Hepatocyte (in vitro differentiated cells): ENCODE measurements around the gene GRID1. TPM values are rescaled to one million over a fixed set of nuclear protein-coding genes. Genes with fewer than 3 reads are reported as not detected.

Source experiments
- DNase-seq: peaks from one replicate; pipeline ENCODE4 v3.0.0-alpha.2; 2016; ENCODE audit warnings: low spot score
- H2AFZ ChIP-seq: fragments of 200-600 bp; sonication (generic); 2 replicates; pipeline ENCODE4 v1.6.0; 2016; ENCODE audit warnings: antibody characterized with exemption, mild to moderate bottlenecking
- H3K27ac ChIP-seq: fragments of 200-600 bp; sonication (generic); 2 replicates; pipeline ENCODE4 v1.5.1; 2016; ENCODE audit warnings: mild to moderate bottlenecking
- H3K27me3 ChIP-seq: fragments of 200-600 bp; sonication (generic); 2 replicates; pipeline ENCODE4 v1.6.1; 2016
- H3K36me3 ChIP-seq: fragments of 200-600 bp; sonication (generic); replicated peaks from 2 replicates; pipeline ENCODE4 v1.5.1; 2016; ENCODE audit warnings: low read depth; ENCODE audit not compliant: insufficient read depth
- H3K4me1 ChIP-seq: fragments of 200-600 bp; sonication (generic); 2 replicates; pipeline ENCODE4 v1.5.1; 2016; ENCODE audit warnings: mild to moderate bottlenecking, moderate library complexity; ENCODE audit not compliant: insufficient read depth
- H3K4me2 ChIP-seq: fragments of 200-600 bp; sonication (generic); 2 replicates; pipeline ENCODE4 v1.6.0; 2016
- H3K4me3 ChIP-seq: fragments of 200-600 bp; sonication (generic); 2 replicates; pipeline ENCODE4 v1.5.1; 2016; ENCODE audit warnings: mild to moderate bottlenecking
- H3K79me2 ChIP-seq: fragments of 200-600 bp; sonication (generic); 2 replicates; pipeline ENCODE4 v1.6.0; 2017; ENCODE audit warnings: mild to moderate bottlenecking
- H3K9me2 ChIP-seq: fragments of 200-600 bp; sonication (generic); replicated peaks from 2 replicates; pipeline ENCODE4 v1.6.0; 2017; ENCODE audit warnings: mild to moderate bottlenecking; ENCODE audit not compliant: insufficient read depth
- H3K9me3 ChIP-seq: fragments of 200-600 bp; sonication (generic); 2 replicates; pipeline ENCODE4 v1.5.1; 2016; ENCODE audit warnings: low read depth, mild to moderate bottlenecking
- H4K20me1 ChIP-seq: fragments of 200-600 bp; sonication (generic); 2 replicates; pipeline ENCODE4 v1.6.0; 2016; ENCODE audit warnings: mild to moderate bottlenecking; ENCODE audit not compliant: insufficient read depth, poor library complexity, severe bottlenecking
- EZH2 ChIP-seq: fragments of 200-600 bp; sonication (generic); IDR thresholded peaks from 2 replicates; pipeline ENCODE4 v1.6.1; 2016; ENCODE audit warnings: antibody characterized with exemption, mild to moderate bottlenecking, borderline replicate concordance
- EZH2phosphoT487 ChIP-seq: fragments of 200-600 bp; sonication (generic); IDR thresholded peaks from one replicate; pipeline ENCODE4 v1.6.1; 2018; ENCODE audit warnings: antibody characterized with exemption, mild to moderate bottlenecking, low read depth, moderate library complexity; ENCODE audit not compliant: unreplicated experiment, severe bottlenecking
- whole genome bisulfite sequencing: methylation state at CpG from one replicate; pipeline ENCODE4 v1.1.6; 2016; ENCODE audit warnings: low lambda C conversion rate; ENCODE audit errors: missing lambda C conversion rate; 5-methylcytosine and 5-hydroxymethylcytosine counted together
- polyA plus RNA-seq: library from polyadenylated mRNA; unstranded; fragments of >200 nt; fragmentation: Nextera tagmentation; extraction: Ambion mirVana; gene quantifications from 2 replicates; pipeline ENCODE4 v1.2.1, GENCODE V29; 2016
- total RNA-seq: library from RNA; depleted of rRNA; stranded (reverse); fragments of >200 nt; gene quantifications from 2 replicates; pipeline ENCODE4 v1.2.3, GENCODE V29; 2014
- TF ChIP-seq, protein P1 (sequence below): fragments of 200-600 bp; sonication (generic); IDR thresholded peaks from 2 replicates; pipeline ENCODE4 v1.5.1; 2016; ENCODE audit warnings: antibody characterized with exemption, mild to moderate bottlenecking; ENCODE audit not compliant: poor library complexity

Gene GRID1
- total and polyA plus RNA-seq, 2 experiments from 2014 or later: 0.07 to 0.37 TPM

DNA sequence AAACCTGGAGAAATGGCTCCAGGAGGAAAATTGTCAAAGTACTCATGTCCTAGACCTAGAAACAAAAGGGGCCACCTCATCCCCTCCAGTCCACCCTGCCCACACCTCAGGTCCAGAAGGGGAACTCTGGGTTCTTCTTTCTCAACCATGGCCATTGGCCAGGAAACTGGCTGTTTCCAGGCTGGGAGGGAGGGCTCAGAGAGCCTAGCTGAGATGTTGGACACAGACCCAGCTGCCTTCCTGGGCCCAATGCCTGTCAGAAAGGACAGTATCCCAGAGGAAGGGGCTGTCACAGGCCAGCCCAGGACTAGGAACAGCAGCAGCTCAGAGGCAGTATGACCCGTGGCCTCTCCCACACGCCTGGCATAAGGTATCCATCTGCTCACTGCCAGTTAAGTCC is 9.6 kb downstream of the GRID1 start:
- TF ChIP-seq, protein P1, sequence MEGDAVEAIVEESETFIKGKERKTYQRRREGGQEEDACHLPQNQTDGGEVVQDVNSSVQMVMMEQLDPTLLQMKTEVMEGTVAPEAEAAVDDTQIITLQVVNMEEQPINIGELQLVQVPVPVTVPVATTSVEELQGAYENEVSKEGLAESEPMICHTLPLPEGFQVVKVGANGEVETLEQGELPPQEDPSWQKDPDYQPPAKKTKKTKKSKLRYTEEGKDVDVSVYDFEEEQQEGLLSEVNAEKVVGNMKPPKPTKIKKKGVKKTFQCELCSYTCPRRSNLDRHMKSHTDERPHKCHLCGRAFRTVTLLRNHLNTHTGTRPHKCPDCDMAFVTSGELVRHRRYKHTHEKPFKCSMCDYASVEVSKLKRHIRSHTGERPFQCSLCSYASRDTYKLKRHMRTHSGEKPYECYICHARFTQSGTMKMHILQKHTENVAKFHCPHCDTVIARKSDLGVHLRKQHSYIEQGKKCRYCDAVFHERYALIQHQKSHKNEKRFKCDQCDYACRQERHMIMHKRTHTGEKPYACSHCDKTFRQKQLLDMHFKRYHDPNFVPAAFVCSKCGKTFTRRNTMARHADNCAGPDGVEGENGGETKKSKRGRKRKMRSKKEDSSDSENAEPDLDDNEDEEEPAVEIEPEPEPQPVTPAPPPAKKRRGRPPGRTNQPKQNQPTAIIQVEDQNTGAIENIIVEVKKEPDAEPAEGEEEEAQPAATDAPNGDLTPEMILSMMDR: no peak
- no peak for TF ChIP-seq EZH2
- TF ChIP-seq EZH2phosphoT487: no peak
- H3K4me3 ChIP-seq: no peak overlapping the region
- H2AFZ ChIP-seq: no peak overlapping the region
- no peak overlapping the region for H3K27ac ChIP-seq
- H3K9me2 ChIP-seq: no peaks in the 10 kb centered on the region
- H3K9me3 ChIP-seq: no peaks in the 10 kb centered on the region
- no peaks in the 10 kb centered on the region for H4K20me1 ChIP-seq
- DNase-seq: no peak
- H3K4me1 ChIP-seq: peaks cover 9% of the 10 kb centered on the region
- H3K27me3 ChIP-seq: peaks cover 5% of the 10 kb centered on the region
- no peaks in the 10 kb centered on the region for H3K79me2 ChIP-seq
- WGBS: 85% methylated on average over 2 of the region's 2 CpGs
- H3K36me3 ChIP-seq: no peaks in the 10 kb centered on the region
- H3K4me2 ChIP-seq: no peak overlapping the region

DNA sequence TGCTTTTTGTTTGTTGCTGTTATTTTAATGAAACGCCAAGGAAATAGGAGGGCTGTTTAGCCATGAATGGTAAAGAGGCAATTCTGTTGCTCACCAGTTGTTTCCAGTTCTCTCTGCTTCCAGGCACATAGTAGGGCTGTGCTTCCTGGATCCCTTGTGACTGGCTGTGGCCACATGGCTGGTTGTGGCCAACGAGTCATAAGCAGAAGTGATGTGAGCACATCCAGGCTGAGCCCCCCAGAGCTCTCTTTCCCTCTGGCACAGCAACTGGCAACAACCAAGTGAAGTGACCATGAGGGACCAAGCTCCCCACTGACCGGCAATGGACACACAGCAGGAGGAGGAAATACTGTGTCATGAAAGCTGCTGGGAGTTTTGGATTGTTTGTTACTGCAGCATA is 10.3 kb downstream of the GRID1 start:
- Histone ChIP-seq H2AFZ (no peak overlapping the region), H3K79me2 (no peaks in the 10 kb centered on the region), H3K27me3 (peaks cover 4% of the 10 kb centered on the region), H3K36me3 (no peaks in the 10 kb centered on the region), H3K4me2 (no peak overlapping the region), H3K4me1 (peaks cover 7% of the 10 kb centered on the region), H3K27ac (no peak overlapping the region), H3K9me3 (no peaks in the 10 kb centered on the region), H3K9me2 (no peaks in the 10 kb centered on the region), H4K20me1 (no peaks in the 10 kb centered on the region), H3K4me3 (no peak overlapping the region)
- TF ChIP-seq, protein P1: no peak
- TF ChIP-seq EZH2: no peak
- TF ChIP-seq EZH2phosphoT487: no peak
- 59% methylated on average over 3 of the region's 3 CpGs for WGBS
- DNase-seq: no peak

DNA sequence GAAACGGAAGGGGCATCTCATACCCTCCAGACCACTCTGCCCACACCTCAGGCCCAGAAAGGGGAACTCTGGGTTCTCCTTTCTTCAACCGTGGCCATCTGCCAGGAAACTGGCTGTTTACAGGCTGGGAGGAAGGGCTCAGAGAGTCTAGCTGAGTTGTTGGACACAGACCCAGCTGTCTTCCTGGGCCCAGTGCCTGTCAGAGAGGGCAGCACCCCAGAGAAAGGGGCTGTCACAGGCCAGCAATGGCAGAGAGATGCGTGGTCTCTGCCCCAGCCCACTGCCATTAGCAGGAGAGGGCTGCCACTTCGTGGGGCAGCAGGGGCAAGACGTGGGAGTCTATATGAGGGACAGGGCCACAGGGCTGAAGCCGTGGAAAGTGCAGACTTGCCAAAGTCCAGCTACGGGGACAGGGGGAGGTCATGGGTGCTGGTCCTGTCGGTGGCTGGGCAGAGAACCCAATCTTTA is 11.0 kb downstream of the GRID1 start:
- Histone ChIP-seq H3K79me2 (no peaks in the 10 kb centered on the region), H3K4me1 (no peaks in the 10 kb centered on the region), H3K4me2 (no peak overlapping the region), H3K27me3 (peaks cover 4% of the 10 kb centered on the region), H3K9me2 (no peaks in the 10 kb centered on the region), H3K27ac (no peak overlapping the region), H3K9me3 (no peaks in the 10 kb centered on the region), H2AFZ (no peak overlapping the region), H4K20me1 (no peaks in the 10 kb centered on the region), H3K4me3 (no peak overlapping the region), H3K36me3 (no peaks in the 10 kb centered on the region)
- DNase-seq: no peak
- WGBS: 67% methylated on average over 8 of the region's 8 CpGs
- no peak for TF ChIP-seq EZH2phosphoT487
- TF ChIP-seq EZH2: no peak
- TF ChIP-seq, protein P1: no peak
